ENCODE results near the gene GPX4.
A peak's percentile ranks its signal among the peaks of the same experiment; 100 is the strongest.

GPX4 gene

DNA sequence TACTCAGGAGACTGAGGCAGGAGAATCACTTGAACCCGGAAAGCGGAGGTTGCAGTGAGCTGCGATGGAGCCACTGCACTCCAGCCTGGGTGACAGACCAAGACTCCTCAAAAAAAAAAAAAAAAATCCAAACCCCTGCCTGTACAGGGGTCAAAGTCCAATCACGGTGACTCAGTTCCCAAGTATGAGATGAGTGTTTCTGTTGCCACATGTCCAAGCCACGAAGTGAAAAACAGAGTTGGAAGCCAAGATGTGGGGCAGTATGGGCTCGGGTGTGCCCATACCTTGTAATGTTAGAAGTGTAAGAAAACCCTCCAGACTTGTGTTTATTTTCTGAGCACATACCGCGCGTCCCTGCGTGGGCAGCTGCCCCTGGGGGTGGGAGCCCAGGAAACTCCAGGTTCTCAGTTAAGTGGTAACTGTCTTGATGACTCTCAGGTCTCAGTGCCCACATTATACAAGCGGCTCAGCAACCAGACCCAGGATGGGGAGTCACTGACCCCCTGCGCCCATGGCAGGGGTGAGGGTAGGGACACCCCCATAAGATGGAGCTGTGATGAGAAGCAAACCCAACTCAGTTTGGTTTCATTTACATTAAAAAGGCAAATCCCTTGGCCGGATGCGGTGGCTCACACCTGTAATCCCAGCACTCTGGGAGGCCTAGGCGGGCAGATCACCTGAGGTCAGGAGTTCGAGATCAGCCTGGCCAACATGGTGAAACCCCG is 1.2 kb upstream of the GPX4 start:
- peak in 2 of 3 experiments; percentile 42 to 67 for DNase-seq (ENCODE audit: low read depth in 3 of 3)

DNA sequence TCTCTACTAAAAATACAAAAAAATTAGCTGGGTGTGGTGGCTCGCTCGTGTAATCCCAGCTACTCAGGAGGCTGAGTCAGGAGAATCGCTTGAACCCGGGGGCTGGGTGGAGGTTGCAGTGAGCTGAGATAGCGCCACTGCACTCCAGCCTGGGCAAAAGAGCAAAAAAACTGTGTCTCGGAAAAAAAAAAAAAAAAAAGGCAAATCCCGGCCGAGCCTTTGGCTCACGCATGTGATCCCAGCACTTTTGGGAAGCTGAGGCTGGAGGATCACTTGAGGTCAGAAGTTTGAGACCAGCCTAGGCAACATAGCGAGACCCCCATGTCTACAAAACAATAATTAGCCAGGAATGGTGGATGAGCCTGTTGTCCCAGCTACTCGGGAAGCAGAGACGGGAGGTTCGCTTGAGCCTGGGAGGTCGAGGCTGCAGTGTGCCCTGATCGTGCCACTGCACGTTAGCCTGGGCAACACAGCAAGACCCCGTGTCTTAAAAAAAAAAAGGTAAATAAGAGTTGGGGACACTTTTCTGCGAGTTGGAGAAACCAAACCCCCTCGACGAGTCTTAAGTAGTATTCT is 574 bp upstream of the GPX4 start:
- DNase-seq (ENCODE audit: low read depth in 3 of 3), result no peak

DNA sequence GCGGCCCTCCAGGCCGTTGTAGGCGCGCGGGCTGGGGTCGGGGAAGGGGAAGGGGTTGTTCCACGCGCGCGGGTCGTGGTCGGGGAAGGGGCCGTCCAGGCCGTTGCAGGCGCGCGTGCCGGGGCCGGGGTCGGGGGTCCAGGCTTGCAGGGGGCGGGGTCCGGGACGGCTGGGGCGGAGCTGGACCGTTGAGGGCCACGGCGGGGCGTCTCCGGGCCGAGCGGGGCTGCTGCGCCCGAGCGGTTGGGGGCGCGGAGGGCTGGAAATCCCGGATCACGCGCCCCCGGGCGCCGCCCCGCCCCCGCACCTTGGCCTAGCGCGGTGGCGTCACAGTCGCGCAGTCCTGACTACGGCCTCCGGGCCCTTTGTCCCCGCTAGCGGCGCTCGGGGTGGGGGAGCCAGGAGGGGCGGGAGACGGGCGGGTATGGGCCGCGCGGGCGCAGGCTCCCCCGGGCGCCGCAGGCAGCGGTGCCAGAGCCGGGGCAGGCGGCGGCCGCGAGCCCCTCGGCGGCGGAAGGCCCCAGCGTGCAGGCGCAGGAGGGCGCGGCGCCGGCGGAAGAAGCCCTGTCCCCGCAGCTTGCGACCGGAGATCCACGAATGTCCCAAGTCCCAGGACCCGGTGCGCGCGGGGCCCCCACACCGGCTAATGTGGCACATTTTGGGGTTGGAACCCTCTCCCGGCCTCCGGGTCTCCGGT is 665 bp downstream of the GPX4 start:
- DNase-seq (ENCODE audit: low read depth in 3 of 3), result peak in 2 of 3 experiments; percentile 47 to 72

DNA sequence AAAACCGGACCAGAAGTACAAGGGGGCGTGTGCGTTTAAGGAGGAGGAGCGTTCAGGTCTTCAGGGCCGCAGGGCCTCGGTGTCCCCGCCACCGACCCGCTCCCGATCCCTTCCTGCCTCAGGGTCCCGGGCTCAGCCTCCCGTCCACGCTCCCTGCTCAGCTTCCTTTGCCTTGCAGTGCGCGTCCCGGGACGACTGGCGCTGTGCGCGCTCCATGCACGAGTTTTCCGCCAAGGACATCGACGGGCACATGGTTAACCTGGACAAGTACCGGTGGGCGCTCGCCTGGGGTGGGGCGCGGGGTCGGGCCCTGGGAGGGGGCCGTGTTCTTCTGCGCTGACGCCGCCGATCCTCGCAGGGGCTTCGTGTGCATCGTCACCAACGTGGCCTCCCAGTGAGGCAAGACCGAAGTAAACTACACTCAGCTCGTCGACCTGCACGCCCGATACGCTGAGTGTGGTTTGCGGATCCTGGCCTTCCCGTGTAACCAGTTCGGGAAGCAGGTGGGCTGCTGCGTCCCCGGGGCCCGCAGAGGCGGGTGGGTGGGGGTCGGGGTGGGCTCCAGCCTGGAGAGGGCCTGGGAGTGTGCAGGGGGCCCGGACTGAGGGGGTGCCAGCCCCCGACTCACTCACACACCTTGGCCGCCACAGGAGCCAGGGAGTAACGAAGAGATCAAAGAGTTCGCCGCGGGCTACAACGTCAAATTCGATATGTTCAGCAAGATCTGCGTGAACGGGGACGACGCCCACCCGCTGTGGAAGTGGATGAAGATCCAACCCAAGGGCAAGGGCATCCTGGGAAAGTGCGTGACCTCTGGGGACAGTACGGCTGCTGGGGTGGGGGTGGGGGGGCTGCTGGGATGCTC is 1.4 kb downstream of the GPX4 start:
- DNase-seq (ENCODE audit: low read depth in 3 of 3), result no peak

DNA sequence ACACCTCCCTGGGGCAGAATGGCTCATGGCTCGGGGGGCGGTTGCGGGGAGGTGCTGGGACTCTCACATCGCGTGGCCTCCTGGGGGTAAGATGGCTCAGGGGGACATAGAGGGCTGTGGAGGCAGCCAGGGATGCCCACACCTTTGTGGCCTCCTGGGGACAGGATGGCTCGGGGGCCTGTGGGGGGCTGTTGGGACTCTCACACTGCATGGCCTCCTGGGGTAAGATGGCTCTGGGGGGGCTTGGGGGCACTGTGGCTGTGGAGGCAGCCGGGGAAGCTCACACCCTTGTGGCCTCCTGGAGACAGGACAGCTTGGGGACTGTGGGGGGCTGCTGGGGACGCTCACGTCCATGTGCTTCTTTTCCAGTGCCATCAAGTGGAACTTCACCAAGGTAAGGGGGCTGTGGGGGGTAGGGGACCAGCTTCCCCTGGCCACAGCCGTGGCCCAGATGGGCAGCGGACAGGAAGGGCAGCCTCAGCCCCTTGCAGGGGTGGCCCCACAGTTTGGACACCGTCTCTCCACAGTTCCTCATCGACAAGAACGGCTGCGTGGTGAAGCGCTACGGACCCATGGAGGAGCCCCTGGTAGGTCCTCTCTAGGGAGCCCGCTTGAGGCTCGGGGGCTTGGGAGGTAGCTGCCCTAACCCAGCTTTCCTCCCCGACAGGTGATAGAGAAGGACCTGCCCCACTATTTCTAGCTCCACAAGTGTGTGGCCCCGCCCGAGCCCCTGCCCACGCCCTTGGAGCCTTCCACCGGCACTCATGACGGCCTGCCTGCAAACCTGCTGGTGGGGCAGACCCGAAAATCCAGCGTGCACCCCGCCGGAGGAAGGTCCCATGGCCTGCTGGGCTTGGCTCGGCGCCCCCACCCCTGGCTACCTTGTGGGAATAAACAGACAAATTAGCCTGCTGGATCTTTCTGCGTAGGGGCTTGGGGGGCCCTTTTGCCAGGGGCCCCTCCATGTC is 2.4 kb downstream of the GPX4 start:
- DNase-seq (ENCODE audit: low read depth in 3 of 3), result no peak

DNA sequence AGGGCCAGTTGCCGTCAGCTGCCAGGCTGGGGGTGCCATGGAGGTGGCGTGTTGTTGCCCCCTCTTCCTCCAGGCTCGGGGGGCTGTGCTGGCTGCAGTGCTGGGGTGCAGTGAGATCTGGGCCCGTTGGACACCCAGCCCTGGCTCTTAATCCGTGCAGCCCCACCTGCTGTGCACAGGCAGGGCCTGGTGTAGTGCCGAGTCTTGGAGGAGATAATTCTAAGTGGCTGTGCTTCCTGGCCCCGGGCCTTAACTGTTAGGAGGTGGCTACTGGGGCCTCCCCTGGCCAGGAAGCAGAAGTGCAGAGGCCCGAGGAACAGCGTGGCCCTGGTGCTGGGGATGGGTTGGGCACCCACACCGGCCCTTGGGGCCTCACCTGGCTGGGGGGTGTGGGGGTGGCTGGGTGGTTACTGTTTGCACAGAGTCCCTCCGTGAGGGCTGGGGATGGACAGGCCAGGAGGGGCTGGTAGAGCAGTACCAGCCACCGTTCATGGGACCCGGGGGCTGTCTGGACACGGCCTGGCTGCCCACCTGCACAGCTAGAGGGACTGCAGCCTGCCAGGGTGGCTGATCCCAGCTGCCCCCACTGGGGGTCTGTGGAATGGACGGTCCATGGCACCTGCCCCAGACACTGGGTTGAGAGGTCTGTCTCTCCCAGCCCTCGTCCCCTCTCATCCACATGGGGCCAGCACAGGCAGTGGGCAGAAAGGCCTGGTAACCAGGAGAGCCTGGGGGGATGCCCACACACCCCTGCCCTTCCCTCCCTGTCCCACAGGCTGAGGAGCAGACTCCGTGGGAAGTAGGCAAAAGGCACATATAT is 3.3 kb downstream of the GPX4 start:
- no peak for DNase-seq (ENCODE audit: low read depth in 3 of 3)

DNA sequence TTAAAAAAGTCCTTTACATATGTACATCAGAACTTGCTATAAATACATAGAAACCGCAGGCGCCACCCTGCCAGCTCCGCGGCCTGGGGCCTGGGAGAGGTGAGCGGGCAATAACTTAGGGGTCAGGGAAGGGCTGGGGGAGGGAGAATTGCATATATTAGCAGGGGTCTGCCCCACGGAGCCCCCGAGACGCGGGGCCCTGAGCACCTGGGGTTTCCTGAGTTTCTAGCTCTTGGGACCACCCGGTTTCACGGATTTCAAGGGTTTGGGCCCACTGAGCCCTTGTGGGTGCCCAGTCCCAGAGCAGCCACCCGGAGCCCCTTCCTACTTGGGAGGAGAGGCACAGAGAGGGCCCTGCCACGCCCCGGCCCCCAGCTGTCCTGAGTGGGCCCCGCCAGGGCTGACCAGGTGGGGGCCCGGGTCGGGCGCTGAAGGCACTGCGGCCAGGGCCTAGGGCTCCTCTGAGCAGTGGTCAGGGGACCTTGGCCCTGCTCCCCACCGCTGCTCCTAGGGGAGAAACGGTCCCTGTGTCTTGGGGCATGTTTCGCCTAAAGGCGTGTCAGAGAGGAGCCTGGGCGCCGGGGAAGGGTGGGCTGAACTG is 4.0 kb downstream of the GPX4 start:
- DNase-seq (ENCODE audit: low read depth in 3 of 3), result no peak

DNA sequence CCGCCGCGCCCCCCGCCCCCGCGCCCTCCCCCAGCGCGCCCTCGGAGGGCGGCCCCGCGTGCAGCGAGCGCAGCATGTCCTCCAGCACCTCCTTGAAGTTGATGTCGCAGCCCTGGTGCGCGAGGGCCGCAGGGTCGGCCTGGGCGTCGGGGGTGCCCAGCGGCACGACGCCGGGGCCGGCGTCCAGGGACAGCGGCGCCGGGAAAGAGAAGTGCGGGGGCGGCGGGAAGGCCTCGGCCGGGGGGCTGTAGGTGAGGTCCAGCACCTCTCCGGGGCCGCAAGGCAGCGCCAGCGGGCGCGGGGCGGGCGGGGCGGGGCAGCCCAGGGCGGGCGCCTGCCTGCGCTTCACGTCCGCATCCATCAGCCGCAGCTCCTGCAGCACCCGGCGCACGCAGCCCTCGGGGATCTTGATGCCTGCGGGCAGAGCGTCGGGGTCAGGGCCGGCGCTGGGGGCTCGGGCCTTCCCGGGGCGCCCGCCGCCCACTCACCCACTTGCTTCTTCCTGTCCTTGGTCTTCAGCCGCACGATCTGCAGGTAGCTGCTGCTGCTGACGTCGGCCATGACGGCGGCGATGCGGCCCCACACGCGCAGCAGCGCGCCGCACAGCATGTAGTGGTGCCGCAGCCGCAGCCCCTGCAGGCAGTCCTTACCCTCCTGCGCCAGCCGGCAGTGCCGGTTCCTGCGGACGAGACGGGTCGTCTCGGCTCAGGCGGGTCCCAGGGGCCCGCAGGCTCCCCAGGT is 4.7 kb downstream of the GPX4 start:
- DNase-seq (ENCODE audit: low read depth in 3 of 3), result no peak

DNA sequence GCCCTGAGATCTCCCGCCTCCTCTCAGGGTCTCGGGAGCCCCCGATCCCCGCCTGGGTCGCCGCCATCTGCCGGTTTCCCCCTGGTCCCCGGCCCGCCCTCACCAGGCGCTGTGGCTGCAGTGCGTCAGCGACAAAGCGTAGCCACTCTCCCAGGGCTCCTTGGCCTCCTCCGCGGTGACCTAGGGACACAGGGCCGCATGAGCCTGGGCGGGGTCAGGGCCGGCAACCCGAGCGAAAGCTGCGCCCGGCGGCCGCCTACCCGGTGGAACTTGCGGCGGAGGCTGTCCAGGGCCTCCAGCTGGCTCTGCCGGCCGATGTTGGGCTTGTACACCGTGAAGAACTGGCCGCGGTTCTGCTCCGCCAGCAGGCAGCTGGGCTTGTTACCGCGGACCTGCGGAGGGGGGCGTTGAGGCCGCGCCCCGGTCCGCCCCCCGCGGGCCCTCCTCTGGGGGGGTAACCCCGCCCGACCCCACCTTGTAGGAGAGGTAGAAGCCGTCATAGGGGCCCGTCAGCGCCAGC is 5.3 kb downstream of the GPX4 start:
- DNase-seq (ENCODE audit: low read depth in 3 of 3), result no peak

DNA sequence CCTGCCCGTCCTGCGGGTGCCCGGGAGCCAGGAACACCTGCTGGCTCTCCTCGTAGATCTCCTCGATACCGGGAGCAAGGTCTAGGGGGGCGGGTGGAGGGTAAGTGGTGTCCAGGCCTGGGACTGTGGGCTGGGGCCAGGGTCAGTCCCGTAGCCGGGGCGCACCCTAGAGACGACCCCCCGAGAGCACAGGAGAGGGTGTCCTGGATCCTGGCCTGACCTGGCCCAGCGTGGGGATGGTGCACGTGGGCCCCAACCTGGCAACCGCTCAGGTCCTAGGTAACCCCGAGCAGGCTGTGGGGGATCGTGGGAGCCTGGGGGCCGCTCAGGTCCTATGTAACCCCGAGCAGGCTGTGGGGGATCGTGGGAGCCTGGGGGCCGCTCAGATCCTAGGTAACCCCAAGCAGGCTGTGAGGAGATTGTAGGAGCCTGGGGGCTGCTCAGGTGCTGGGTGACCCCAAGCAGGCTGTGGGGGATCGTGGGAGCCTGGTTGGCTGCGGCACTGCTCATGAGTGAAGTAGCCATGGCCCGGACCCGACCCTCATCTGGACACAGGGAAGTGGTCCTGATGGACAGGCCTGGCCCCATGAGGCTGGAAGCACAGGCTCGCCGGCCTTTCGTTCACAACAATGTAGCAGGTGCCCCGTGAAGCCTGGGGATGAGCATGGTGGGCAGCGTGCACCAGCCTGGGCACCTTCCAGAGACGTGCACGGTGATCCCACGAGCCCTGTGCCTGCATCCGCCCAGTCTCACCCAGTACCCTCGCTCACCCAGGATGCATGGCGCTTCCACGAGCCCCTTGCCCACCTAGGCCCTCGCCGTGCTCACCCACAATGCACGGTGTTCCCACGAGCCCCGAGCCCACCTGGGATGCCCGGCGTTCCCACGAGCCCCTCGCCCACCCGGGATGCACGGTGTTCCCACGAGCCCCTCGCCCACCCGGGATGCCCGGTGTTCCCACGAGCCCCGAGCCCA is 6.2 kb downstream of the GPX4 start:
- no peak for DNase-seq (ENCODE audit: low read depth in 3 of 3)

DNA sequence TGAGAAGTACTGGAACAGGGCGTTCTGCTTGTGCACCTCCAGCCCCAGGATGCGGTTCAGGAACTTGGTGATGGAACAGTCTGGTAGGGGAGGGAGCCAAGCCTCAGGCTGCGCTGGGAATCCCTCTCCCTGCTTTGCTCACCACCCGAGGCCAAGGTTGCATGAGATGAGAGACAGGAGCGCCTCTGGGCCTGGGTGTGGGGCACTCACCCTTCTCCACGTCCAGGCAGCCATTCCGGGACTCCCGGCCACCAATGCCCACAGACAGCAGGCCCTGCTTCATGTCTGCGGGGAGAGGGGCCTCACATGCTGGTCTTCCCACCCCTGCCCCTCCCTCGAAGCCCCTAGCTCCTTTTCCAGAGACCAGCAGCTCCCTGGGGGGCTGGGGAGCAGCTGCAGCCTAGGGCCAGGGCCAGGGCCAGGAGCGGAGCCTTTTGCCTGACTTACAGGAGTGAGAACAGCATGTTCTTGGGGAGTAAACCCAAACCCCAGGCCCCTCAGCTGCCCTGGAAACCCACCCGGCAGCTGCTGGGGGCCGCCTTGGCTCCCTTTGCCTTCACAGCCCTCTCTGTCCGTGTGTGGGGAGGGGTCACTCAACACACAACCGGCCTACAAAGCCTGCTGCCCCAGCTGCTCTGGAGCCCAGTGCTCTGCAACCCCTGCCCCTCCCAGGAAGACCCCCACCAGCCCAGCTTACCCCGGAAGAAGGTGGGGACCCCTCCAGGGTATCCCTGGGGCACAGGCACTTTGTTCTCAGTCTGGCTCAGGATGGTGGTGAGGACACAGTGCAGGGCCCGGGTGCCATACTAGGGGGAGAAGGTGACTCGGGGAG is 7.2 kb downstream of the GPX4 start:
- DNase-seq (ENCODE audit: low read depth in 3 of 3), result no peak

DNA sequence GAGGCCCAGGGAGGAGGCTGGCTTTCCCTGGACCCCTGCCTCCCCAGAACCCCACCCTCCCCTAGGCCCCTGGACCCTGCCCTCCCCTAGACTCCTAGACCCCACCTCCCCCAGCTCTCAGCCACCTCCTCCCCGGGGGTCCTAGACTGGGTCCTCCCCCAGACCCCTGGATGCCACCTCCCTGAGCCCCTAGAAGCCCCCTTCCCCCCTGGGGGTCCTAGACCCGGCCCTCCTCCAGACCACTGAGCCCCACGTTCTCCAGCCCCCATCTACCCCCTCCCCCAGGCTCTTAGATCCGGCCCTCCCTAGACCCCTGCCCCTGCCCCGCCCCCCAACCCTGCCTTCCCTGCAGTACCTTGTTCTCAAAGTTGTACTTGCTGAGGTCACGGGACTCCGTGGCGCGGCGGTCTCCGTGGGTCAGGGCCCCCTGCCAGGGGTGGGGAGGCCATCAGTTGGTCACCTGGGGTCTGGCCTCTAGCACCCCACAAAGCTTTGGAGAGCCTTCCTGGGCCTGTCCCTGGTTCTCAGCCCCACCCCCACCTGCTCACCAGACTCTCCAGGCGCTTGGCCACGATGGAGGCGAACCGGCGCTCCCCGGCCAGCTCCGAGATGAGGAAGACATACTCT is 8.0 kb downstream of the GPX4 start:
- DNase-seq (ENCODE audit: low read depth in 3 of 3), result no peak

DNA sequence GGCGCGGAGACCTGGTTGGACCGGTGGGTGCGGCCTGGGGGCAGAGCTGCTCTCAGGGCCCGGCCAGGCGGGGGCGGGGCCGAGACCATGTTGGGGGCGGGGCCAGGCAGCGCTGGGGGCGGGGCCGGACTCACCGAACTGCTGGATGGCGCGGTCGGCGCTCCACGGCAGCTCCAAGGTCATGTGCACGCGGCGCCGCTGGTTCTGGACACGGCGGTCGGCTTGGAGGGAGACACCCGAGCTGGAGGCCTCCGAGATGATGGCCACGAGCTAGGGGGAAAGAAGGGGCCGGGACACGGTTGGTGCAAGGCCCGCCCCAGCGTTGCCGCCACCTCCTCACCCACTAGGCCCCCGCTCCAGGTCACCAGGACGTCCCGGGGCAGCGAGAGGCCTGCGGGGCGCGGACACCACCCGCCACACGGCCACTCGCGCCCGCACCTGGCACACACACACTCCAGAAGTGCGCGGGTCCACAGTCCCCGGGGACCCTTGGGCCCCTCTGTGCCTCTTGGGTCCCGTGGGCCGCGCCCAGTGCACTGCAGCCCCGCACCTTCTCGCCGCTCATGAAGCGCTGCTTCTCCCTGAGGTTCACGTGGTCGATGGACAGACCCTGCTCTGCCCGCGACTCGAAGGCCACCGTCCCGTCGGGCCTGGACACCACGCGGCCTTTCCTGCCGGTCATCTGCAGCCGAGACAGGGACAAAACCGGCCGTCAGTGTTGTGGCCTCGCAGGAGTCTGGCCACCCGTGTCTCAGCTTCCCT is 8.7 kb downstream of the GPX4 start:
- no peak for DNase-seq (ENCODE audit: low read depth in 3 of 3)

DNA sequence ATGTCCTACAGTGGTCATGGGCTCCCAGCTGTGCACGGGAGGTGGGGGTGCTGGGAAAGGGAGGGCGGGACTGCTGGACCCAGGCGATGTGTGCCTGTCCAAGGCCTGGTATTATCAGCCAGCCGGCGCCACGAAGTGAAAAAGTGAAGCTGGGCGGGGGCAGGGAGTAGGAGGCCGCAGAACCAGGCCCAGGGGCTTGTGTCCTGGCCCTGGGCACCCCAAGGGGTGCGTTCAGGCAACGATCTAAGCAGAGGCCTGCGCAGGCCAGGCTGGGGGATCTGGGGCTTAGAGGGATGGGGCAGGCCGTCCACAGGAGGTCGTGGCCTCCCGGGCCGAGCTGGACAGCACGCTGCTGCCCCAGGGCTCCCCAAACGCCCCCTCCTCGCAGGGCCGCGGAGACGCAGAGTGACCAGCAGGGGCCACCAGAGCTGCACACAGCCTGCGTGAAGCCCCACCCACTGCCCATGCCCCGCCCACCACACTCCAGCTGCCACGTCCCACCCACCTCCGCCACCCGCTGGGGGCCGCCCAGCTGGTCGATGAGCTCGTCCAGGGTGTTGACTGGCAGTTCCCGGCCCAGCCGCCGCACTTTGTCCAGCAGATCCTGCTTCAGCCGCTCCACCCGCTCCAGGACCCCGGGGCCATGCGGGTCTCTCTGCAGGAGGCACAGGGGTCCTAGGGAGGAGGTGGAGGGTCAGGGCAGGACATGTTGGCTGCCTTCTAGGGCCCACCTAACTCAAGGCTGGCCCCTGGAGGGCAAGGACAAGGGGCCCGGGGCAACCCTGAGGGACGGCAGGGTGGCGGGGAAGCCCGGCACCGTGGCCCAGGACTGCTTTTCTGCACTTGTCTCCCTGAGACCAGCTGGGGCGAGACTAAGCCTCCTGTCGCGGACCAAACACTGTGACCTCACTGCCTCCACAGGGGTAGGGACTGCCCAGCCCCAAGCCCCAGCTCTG is 9.5 kb downstream of the GPX4 start:
- peak; percentile 65 to 88 (median 65) for DNase-seq (ENCODE audit: low read depth in 3 of 3)

Data from stimulated activated CD4-positive, alpha-beta T cell treated with anti-CD3 and anti-CD28 coated beads, TNF-alpha, amount 100 ng/mL, for 24 hours (primary cell).